ENCODE data around the gene PNN. TPM values are rescaled to one million over a fixed set of nuclear protein-coding genes. Genes with fewer than 3 reads are reported as not detected.

PNN gene
- total and polyA plus RNA-seq, 2 of the 4 experiments (the other 2 are of a cell fraction), result 14.9 to 28.8 TPM

DNA sequence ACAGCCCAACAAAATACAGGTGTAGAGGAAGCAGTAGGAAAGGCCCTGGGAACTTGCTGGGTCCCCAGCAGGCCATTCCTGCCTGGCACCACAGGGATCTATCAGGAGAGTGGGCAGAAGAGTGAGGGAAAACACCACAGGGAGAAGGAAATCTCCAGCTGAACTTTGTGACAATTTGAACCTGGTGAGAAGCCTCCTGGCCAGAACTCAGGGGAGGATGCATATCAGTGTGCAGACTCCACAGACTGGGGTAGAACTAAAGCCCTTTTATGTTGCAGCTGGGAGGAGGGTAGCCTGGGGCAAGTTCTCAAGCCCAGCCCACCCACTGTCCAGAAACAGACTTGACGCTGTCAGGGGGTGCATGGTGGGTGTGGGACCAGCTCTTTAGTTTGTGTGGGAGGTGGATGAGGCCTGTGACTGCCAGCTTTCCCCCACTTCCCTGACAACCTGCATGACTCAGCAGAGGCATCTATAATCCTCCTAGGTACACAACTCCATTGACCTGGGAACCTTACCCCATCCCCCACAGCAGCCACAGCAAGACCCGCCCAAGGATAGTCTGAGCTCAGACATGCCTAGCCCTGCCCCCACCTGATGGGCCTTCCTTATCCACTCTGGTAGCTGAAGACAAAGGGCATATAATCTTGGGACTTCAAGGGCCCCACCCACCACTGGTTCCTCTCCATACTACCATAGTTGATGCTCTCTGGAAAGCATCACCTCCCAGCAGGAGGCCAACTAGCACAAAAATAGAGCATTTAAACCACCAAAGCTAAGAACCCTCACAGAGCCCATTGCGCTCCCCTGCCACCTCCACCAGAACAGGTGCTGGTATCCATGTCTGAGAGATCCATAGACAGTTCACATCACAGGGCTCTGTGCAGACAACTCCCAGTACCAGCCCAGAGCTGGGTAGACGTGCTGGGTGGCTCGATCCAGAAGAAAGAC, 28.9 kb downstream of the PNN start:
- Histone ChIP-seq H3K27me3 (ENCODE audit: control insufficient read depth, insufficient read depth, low read length) (no peaks in the 10 kb centered on the region; the same call in 1 of the 2 replicates), H3K4ac (ENCODE audit: low read depth, low read length) (no peak overlapping the region), H3K27ac (ENCODE audit: insufficient read depth, low read length) (no peak overlapping the region), H3K9me3 (ENCODE audit: control insufficient read depth, insufficient read depth, low read length) (no peaks in the 10 kb centered on the region), H2BK15ac (ENCODE audit: low read depth, low read length) (no peak overlapping the region), H3K23ac (ENCODE audit: low read depth, low read length) (no peak overlapping the region), H4K8ac (ENCODE audit: low read depth in 2 of 2, low read length in 2 of 2) (no peak overlapping the region), H3K4me2 (ENCODE audit: low read depth, low read length) (no peak overlapping the region), H3K9ac (ENCODE audit: low read depth, low read length) (no peak overlapping the region), H2BK5ac (ENCODE audit: low read depth, low read length, poor library complexity, severe bottlenecking) (no peak overlapping the region), H3K56ac (ENCODE audit: extremely low read depth, insufficient read depth, low read length) (no peak overlapping the region), H3K14ac (replicated peaks; ENCODE audit: low read depth, low read length) (no peak overlapping the region), H3K9me1 (ENCODE audit: insufficient read depth, low read length) (no peaks in the 10 kb centered on the region), H2BK120ac (ENCODE audit: low read depth, low read length) (no peak overlapping the region), H3K79me1 (ENCODE audit: low read depth in 1 of 2, low read length in 2 of 2) (no peaks in the 10 kb centered on the region), H2BK20ac (ENCODE audit: low read depth, low read length) (no peak overlapping the region), H4K5ac (ENCODE audit: low read depth, low read length) (no peak overlapping the region), H2AFZ (replicated peaks; ENCODE audit: low read length, poor library complexity) (no peak overlapping the region), H3K4me1 (ENCODE audit: control insufficient read depth, insufficient read depth, low read length) (no peaks in the 10 kb centered on the region), H4K20me1 (ENCODE audit: insufficient read depth, low read length) (no peaks in the 10 kb centered on the region), H3K18ac (ENCODE audit: low read depth, low read length) (no peak overlapping the region), H4K91ac (ENCODE audit: insufficient read depth, low read depth, low read length) (no peak overlapping the region), H2AK9ac (replicated peaks; ENCODE audit: low read depth, low read length, poor library complexity) (no peak overlapping the region), H3K4me3 (ENCODE audit: insufficient read depth, low read depth, low read length) (no peak overlapping the region), H3K36me3 (ENCODE audit: control insufficient read depth, insufficient read depth, low read length) (no peaks in the 10 kb centered on the region), H2AK5ac (ENCODE audit: low read depth, low read length) (no peak overlapping the region)
- dilution Hi-C loops (cut with HindIII; ENCODE audit: low sequenced_read_pairs, unreplicated experiment) (no loop called here), intact Hi-C loops (cut with micrococcal nuclease) (no loop called here), in situ Hi-C loops (cut with MboI; ENCODE audit: low sequenced_read_pairs) (no loop called here)
- no TSS peak for BruUV-seq (replicated peaks)
- 100% methylated on average over 1 of the region's 5 CpGs; no CpG with 5 or more reads in 1 of the 2 experiments for WGBS, 2 experiments (ENCODE audit: extremely low coverage in 2 of 2, insufficient read length in 1 of 2)
- DNase-seq (no peak), ATAC-seq (ENCODE audit: low read depth) (no peak)
- ChIA-PET POLR2A (ENCODE audit: unreplicated experiment) (no interaction called here), CTCF (no interaction called here)
- TF ChIP-seq POLR2A (IDR thresholded peaks at IDR 0.05; ENCODE audit: low read depth, low read length), result no peak
- TF ChIP-seq, protein P1, sequence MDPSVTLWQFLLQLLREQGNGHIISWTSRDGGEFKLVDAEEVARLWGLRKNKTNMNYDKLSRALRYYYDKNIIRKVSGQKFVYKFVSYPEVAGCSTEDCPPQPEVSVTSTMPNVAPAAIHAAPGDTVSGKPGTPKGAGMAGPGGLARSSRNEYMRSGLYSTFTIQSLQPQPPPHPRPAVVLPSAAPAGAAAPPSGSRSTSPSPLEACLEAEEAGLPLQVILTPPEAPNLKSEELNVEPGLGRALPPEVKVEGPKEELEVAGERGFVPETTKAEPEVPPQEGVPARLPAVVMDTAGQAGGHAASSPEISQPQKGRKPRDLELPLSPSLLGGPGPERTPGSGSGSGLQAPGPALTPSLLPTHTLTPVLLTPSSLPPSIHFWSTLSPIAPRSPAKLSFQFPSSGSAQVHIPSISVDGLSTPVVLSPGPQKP (IDR thresholded peaks at IDR 0.05; ENCODE audit: borderline replicate concordance, low read depth, low read length), result no peak
- TF ChIP-seq RFX5 (IDR thresholded peaks at IDR 0.05; ENCODE audit: low read depth, low read length), result no peak
- TF ChIP-seq FOS (IDR thresholded peaks at IDR 0.05; ENCODE audit: low read depth, low read length), result no peak
- TF ChIP-seq, protein P2, sequence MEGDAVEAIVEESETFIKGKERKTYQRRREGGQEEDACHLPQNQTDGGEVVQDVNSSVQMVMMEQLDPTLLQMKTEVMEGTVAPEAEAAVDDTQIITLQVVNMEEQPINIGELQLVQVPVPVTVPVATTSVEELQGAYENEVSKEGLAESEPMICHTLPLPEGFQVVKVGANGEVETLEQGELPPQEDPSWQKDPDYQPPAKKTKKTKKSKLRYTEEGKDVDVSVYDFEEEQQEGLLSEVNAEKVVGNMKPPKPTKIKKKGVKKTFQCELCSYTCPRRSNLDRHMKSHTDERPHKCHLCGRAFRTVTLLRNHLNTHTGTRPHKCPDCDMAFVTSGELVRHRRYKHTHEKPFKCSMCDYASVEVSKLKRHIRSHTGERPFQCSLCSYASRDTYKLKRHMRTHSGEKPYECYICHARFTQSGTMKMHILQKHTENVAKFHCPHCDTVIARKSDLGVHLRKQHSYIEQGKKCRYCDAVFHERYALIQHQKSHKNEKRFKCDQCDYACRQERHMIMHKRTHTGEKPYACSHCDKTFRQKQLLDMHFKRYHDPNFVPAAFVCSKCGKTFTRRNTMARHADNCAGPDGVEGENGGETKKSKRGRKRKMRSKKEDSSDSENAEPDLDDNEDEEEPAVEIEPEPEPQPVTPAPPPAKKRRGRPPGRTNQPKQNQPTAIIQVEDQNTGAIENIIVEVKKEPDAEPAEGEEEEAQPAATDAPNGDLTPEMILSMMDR (conservative IDR thresholded peaks at IDR 0.05; ENCODE audit: low read depth, low read length), result no peak
- TF ChIP-seq MAZ (IDR thresholded peaks at IDR 0.05; ENCODE audit: borderline replicate concordance, low read depth, low read length), result no peak
- no peak for TF ChIP-seq NFE2L2 (IDR thresholded peaks at IDR 0.05; ENCODE audit: low read depth, low read length)
- no peak for TF ChIP-seq MAFK (IDR thresholded peaks at IDR 0.05; ENCODE audit: low read depth, low read length)
- TF ChIP-seq, protein P3, sequence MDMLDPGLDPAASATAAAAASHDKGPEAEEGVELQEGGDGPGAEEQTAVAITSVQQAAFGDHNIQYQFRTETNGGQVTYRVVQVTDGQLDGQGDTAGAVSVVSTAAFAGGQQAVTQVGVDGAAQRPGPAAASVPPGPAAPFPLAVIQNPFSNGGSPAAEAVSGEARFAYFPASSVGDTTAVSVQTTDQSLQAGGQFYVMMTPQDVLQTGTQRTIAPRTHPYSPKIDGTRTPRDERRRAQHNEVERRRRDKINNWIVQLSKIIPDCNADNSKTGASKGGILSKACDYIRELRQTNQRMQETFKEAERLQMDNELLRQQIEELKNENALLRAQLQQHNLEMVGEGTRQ (IDR thresholded peaks at IDR 0.05; ENCODE audit: low read depth, low read length), result no peak
- no peak for TF ChIP-seq MXI1 (IDR thresholded peaks at IDR 0.05; ENCODE audit: borderline replicate concordance, low read depth, low read length)
